A549 (cell line): ENCODE data around the gene GGN. TPM values are rescaled to one million over a fixed set of nuclear protein-coding genes. Genes with fewer than 3 reads are reported as not detected.

Experiments
- ATAC-seq, 2 experiments: fragments of 200-7000 bp in 1 of 2; fragments of >200 bp in 1 of 2; cut with Nextera tagmentation in 1 of 2; cut with Tn5 transposase in 1 of 2; 3 replicates each; pipeline versions ENCODE4 v1.8.0 to v1.9.1; 2018 to 2020; ENCODE audit warnings: mild to moderate bottlenecking in 1 of 2, moderate library complexity in 1 of 2
- CTCF ChIA-PET: fragments of 300-600 bp; sonication (Branson Sonifier 250); formaldehyde crosslinking; extraction: SDS; loops from one replicate; lab custom pipeline; 2021; ENCODE audit warnings: antibody characterized with exemption, inconsistent platforms; lab: Yijun Ruan, JAX
- POLR2A ChIA-PET: fragments of 350-600 bp; formaldehyde crosslinking; extraction: SDS; loops from one replicate; lab custom pipeline; 2021; ENCODE audit warnings: antibody characterized with exemption, inconsistent platforms; lab: Yijun Ruan, JAX
- DNase-seq, 2 experiments: peaks; one replicate each; pipeline versions ENCODE4 v3.0.0 to v3.0.0-alpha.2; 2011 to 2016; ENCODE audit warnings: low read depth in 1 of 2, low spot score in 1 of 2
- FAIRE-seq: peaks from 2 replicates; lab custom pipeline; 2011; peaks lifted over from hg19 to GRCh38; lab: Jason Lieb, UNC
- H3K27ac ChIP-seq, 2 experiments: fragments of >200 bp; sonication (Bioruptor Twin); formaldehyde crosslinking; 3 replicates each; pipeline ENCODE4 v1.5.1; 2016 to 2017
- H3K4me1 ChIP-seq: fragments of >200 bp; sonication (Bioruptor Twin); formaldehyde crosslinking; 3 replicates; pipeline ENCODE4 v1.6.1; 2016
- H3K4me2 ChIP-seq: fragments of >200 bp; sonication (Bioruptor Twin); formaldehyde crosslinking; 3 replicates; pipeline ENCODE4 v1.6.1; 2016
- H3K4me3 ChIP-seq: fragments of >200 bp; sonication (Bioruptor Twin); formaldehyde crosslinking; 3 replicates; pipeline ENCODE4 v1.5.1; 2016
- H3K9me3 ChIP-seq: fragments of >200 bp; sonication (Bioruptor Twin); formaldehyde crosslinking; 3 replicates; pipeline ENCODE4 v1.6.1; 2016
- BCL3 ChIP-seq: fragments of >200 bp; sonication (Bioruptor Twin); formaldehyde crosslinking; IDR thresholded peaks from 3 replicates; pipeline ENCODE4 v1.6.1; 2016
- CBX8 ChIP-seq: fragments of 200-600 bp; sonication (generic); IDR thresholded peaks from 2 replicates; pipeline ENCODE4 v1.6.1; 2016
- CHD4 ChIP-seq: fragments of 200-600 bp; sonication (generic); IDR thresholded peaks from 2 replicates; pipeline ENCODE4 v1.6.1; 2016; ENCODE audit warnings: antibody characterized with exemption, mild to moderate bottlenecking, borderline replicate concordance
- CTCF ChIP-seq: fragments of >200 bp; sonication (Bioruptor Twin); formaldehyde crosslinking; IDR thresholded peaks from 3 replicates; pipeline ENCODE4 v1.5.1; 2016
- EHF ChIP-seq: fragments of 250-450 bp; sonication (Bioruptor Pico); IDR thresholded peaks from 2 replicates; pipeline ENCODE4 v1.5.0; 2020; ENCODE audit warnings: mild to moderate bottlenecking
- ESRRA ChIP-seq: fragments of 150-350 bp; IDR thresholded peaks from 2 replicates; pipeline ENCODE4 v1.6.1; 2014; ENCODE audit warnings: mild to moderate bottlenecking, low read length, borderline replicate concordance
- FOSB ChIP-seq: fragments of 250-450 bp; sonication (Bioruptor Pico); IDR thresholded peaks from 2 replicates; pipeline ENCODE4 v1.5.0; 2020; ENCODE audit warnings: mild to moderate bottlenecking, moderate library complexity
- HES2 ChIP-seq: fragments of >200 bp; sonication (Bioruptor Twin); formaldehyde crosslinking; IDR thresholded peaks from 2 replicates; pipeline ENCODE4 v1.6.1; 2016
- HMGXB4 ChIP-seq: fragments of 250-450 bp; sonication (Bioruptor Pico); IDR thresholded peaks from 2 replicates; pipeline ENCODE4 v1.5.0; 2021; ENCODE audit warnings: mild to moderate bottlenecking, moderate library complexity, borderline replicate concordance
- HOXB13 ChIP-seq: fragments of 250-450 bp; sonication (Bioruptor Pico); IDR thresholded peaks from 2 replicates; pipeline ENCODE4 v1.5.0; 2020; ENCODE audit warnings: low read depth, mild to moderate bottlenecking, moderate library complexity
- JUN ChIP-seq, 2 experiments: fragments of >200 bp; sonication (Bioruptor Twin); formaldehyde crosslinking; IDR thresholded peaks; 2 replicates in 1 of 2; 3 replicates in 1 of 2; pipeline ENCODE4 v1.6.1; 2016 to 2017
- JUNB ChIP-seq: fragments of >200 bp; sonication (Bioruptor Twin); formaldehyde crosslinking; IDR thresholded peaks from 2 replicates; pipeline ENCODE4 v1.6.1; 2016
- KDM5A ChIP-seq: fragments of 200-600 bp; sonication (generic); IDR thresholded peaks from 2 replicates; pipeline ENCODE4 v1.6.1; 2016; ENCODE audit warnings: antibody characterized with exemption, mild to moderate bottlenecking
- MAFK ChIP-seq: fragments of 450-650 bp; IDR thresholded peaks from 2 replicates; pipeline ENCODE4 v1.6.1; 2014; ENCODE audit not compliant: partially characterized antibody
- MAX ChIP-seq: IDR thresholded peaks from 2 replicates; pipeline ENCODE4 v1.6.1; 2012
- MAZ ChIP-seq: fragments of 150-350 bp; IDR thresholded peaks from 2 replicates; pipeline ENCODE4 v1.6.1; 2014; ENCODE audit warnings: antibody characterized with exemption, low read depth, low read length, borderline replicate concordance
- MYC ChIP-seq: IDR thresholded peaks from 2 replicates; pipeline ENCODE4 v1.6.1; 2012; ENCODE audit warnings: mild to moderate bottlenecking, inconsistent platforms, low read length, improper control_type of control experiment, borderline replicate concordance
- NFE2L2 ChIP-seq: fragments of 150-350 bp; conservative IDR thresholded peaks from 2 replicates; pipeline ENCODE4 v1.6.1; 2014; ENCODE audit warnings: low read length
- PBX3 ChIP-seq: IDR thresholded peaks from 2 replicates; pipeline ENCODE4 v1.6.1; 2012
- POLR2AphosphoS2 ChIP-seq: conservative IDR thresholded peaks from 2 replicates; pipeline ENCODE4 v1.6.1; 2012; ENCODE audit warnings: low read length, improper control_type of control experiment, inconsistent platforms
- SREBF2 ChIP-seq: fragments of 450-650 bp; IDR thresholded peaks from 2 replicates; pipeline ENCODE4 v1.6.1; 2014; ENCODE audit warnings: mild to moderate bottlenecking, moderate library complexity
- TP53 ChIP-seq: fragments of 250-450 bp; sonication (Bioruptor Pico); IDR thresholded peaks from 2 replicates; pipeline ENCODE4 v1.5.0; 2021; ENCODE audit warnings: mild to moderate bottlenecking, moderate library complexity
- USF2 ChIP-seq: fragments of 450-650 bp; IDR thresholded peaks from 2 replicates; pipeline ENCODE4 v1.6.1; 2014; ENCODE audit warnings: antibody characterized with exemption
- ZFP36 ChIP-seq: fragments of 450-650 bp; IDR thresholded peaks from 2 replicates; pipeline ENCODE4 v1.6.1; 2014; ENCODE audit warnings: borderline replicate concordance; ENCODE audit not compliant: partially characterized antibody
- WGBS: methylation state at CpG from one replicate; pipeline ENCODE4 v1.1.6; 2017; ENCODE audit errors: missing lambda C conversion rate; 5-methylcytosine and 5-hydroxymethylcytosine counted together
- polyA plus RNA-seq, 4 experiments: library from polyadenylated mRNA; depleted of rRNA in 3 of 4; stranded (reverse); fragments of >200 nt; fragmentation: RNase III in 1 of 4; extraction: RNeasy Plus Mini Kit Qiagen cat#74134 plus additional on column Dnase treatment in 1 of 4; gene quantifications; 2 replicates in 3 of 4; 3 replicates in 1 of 4; pipeline ENCODE4 v1.2.3, GENCODE V29; 2011 to 2017

Gene GGN
- polyA plus RNA-seq, 2 of the 4 experiments (the other 2 are of a cell fraction) = 0.46 TPM; not detected in 1

- H3K9me3 ChIP-seq = no peaks in the 10 kb centered on the region
- CTCF ChIA-PET = interaction anchor here (0.9 to 12.4 kb wide), 11 partner anchors 11 to 541 kb away, joined by 3 to 254 read pairs (median 4); partner anchors contain the start of genes CATSPERG, FAM98C, MRPS12 and PSMD8
- no peak for FAIRE-seq
- WGBS = 36% methylated on average over 28 of the region's 28 CpGs
- TF ChIP-seq ESRRA (no peak), HMGXB4 (CRISPR knock-in tag) (no peak), USF2 (peak; percentile 85), KDM5A (no peak), CBX8 (no peak), SREBF2 (no peak), HOXB13 (CRISPR knock-in tag) (no peak), JUN (IDR thresholded peaks at IDR 0.05) (no peak), CTCF (no peak), TP53 (CRISPR knock-in tag) (0 out of 2 replicates have a peak, but pooled peaks have one; percentile 48)
- H3K4me2 ChIP-seq = peak overlapping the region; percentile 86
- H3K4me1 ChIP-seq = peaks cover 42% of the 10 kb centered on the region
- no peak for ATAC-seq
- peak overlapping the region; percentile 61 for H3K4me3 ChIP-seq
- DNase-seq = peak; percentile 53 to 80
- POLR2A ChIA-PET = interaction anchor here (0.9 to 3.4 kb wide), 4 partner anchors 10 to 14 kb away, joined by 3 to 89 read pairs (median 6); partner anchors contain the start of genes FAM98C and PSMD8
- peak overlapping the region; percentile 71 to 90 for H3K27ac ChIP-seq
Measured at GRCh38 chr19:38389101-38389925, 1.5 kb upstream of the GGN start.

GRCh38 chr19:38388349-38389100 lies 691 bp upstream of the GGN start, which contains the start of gene SPRED3:
Gene SPRED3 (plus strand): TSS chr19:38388697. CDS start chr19:38390303, 1,606 bp downstream.
- peak within 1 kb of the TSS; percentile 61 for H3K4me3 ChIP-seq
- FAIRE-seq (no peak), DNase-seq (peak; percentile 78 to 79), ATAC-seq (peak; percentile 7 to 21)
- ChIA-PET CTCF (interaction anchor here (0.7 to 12.4 kb wide), 16 partner anchors 10 to 564 kb away, joined by 3 to 254 read pairs (median 4); partner anchors contain the start of genes C19orf33, CATSPERG, FAM98C and MRPS12), POLR2A (interaction anchor here (0.9 to 3.4 kb wide), 11 partner anchors 10 to 542 kb away, joined by 3 to 89 read pairs (median 9); partner anchors contain the start of genes C19orf33, CATSPERG, EIF3K and FAM98C)
- peak within 1 kb of the TSS; percentile 86 for H3K4me2 ChIP-seq
- H3K4me1 ChIP-seq = peaks cover 42% of the 10 kb centered on the region
- WGBS = 3% methylated on average over 25 of the region's 46 CpGs
- no peaks in the 10 kb centered on the region for H3K9me3 ChIP-seq
- H3K27ac ChIP-seq = peak within 1 kb of the TSS; percentile 71 to 90
- no peak for TF ChIP-seq MAFK
- TF ChIP-seq ZFP36 = no peak
- TF ChIP-seq MAX = peak; percentile 20; the same call in 1 of the 2 replicates
- TF ChIP-seq HOXB13 (CRISPR knock-in tag) = no peak
- TF ChIP-seq USF2 = no peak
- no peak; the same call in 1 of the 2 replicates for TF ChIP-seq CHD4
- no peak for TF ChIP-seq JUNB
- no peak for TF ChIP-seq EHF (CRISPR knock-in tag)
- TF ChIP-seq PBX3 = 0 out of 2 replicates have a peak, but pooled peaks have one; percentile 37
- TF ChIP-seq HES2 = no peak
- TF ChIP-seq MAZ = 0 out of 2 replicates have a peak, but pooled peaks have one; percentile 86
- TF ChIP-seq FOSB (CRISPR knock-in tag) = no peak
- TF ChIP-seq TP53 (CRISPR knock-in tag) = no peak
- no peak for TF ChIP-seq NFE2L2
- peak; percentile 32 to 76; a peak in 3 of 5 replicates for TF ChIP-seq JUN (IDR thresholded peaks at IDR 0.05)
- 0 out of 2 replicates have a peak, but pooled peaks have one; percentile 15 for TF ChIP-seq MYC
- TF ChIP-seq BCL3 = no peak
- TF ChIP-seq KDM5A = no peak
- peak; percentile 6; the same call in 1 of the 2 replicates for TF ChIP-seq POLR2AphosphoS2
